Muscle of back (tissue), 11 donors: ENCODE data around the gene CD22. TPM values are rescaled to one million over a fixed set of nuclear protein-coding genes. Genes with fewer than 3 reads are reported as not detected.

Source experiments
- DNase-seq, 3 donors: peaks; one replicate each; pipeline versions ENCODE4 v3.0.0 to v3.0.0-alpha.2; 2013
- polyA plus RNA-seq, 10 donors: library from polyadenylated mRNA; unstranded; fragments of 120-200 nt; gene quantifications; one replicate each; pipeline ENCODE4 v1.2.1, GENCODE V29; 2013; ENCODE audit not compliant: insufficient read length in 10 of 10

Gene CD22
- polyA plus RNA-seq, 10 donors, result 0.39 to 7.4 (median 1.2) TPM

DNA sequence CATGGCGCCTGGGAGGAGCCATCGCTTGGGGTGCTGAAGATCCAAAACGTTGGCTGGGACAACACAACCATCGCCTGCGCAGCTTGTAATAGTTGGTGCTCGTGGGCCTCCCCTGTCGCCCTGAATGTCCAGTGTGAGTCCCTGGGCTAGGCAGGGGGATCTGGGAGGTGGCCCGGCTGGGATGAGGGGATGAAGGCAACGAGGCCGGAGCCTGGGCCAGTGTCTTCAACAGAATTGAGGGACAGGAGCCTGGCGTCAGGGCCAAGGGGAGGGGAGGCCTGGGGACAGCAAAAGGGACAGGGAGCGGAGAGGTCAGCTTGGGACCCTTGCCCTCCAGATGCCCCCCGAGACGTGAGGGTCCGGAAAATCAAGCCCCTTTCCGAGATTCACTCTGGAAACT, 12.0 kb downstream of the CD22 start:
- no peak for DNase-seq

DNA sequence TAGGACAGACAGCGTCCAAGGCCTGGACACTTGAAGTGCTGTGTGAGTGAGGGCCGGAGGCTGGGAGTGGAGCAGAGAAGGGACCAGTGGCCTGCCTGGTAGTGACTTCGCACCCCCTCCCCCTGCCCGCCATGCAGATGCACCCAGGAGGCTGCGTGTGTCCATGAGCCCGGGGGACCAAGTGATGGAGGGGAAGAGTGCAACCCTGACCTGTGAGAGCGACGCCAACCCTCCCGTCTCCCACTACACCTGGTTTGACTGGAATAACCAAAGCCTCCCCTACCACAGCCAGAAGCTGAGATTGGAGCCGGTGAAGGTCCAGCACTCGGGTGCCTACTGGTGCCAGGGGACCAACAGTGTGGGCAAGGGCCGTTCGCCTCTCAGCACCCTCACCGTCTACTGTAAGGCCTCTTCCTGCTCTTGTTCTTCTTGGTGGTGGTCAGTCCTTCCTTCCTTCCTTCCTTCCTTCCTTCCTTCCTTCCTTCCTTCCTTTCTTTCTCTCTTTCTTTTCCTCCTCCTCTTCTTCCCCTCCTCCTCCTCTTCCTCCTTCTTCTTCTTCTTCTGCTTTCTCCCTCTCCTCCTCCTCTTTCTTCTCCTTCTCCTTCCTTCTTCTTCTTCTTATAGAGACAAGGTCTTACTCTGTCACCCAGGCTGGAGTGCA, 12.7 kb downstream of the CD22 start:
- no peak for DNase-seq

DNA sequence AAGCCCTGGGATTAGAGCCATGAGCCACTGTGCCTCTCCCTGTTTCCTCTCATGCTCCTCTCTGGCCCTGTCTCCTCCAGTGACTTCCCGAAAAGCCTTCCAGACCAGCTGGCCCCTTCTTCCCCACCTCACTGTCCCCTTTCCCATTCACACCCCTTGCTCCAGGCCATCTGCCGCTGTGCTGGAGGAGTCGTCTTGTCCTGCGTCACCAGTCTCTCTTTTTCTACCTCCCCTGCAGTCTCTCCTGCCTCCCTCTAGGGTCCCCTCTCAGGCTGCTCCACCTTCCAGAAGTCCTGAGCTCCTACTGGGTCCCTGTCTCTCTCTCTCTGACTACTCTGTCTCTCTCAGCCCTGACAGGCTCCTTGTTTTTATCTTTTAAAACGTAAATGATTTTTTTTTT, 13.4 kb downstream of the CD22 start:
- DNase-seq, result no peak

DNA sequence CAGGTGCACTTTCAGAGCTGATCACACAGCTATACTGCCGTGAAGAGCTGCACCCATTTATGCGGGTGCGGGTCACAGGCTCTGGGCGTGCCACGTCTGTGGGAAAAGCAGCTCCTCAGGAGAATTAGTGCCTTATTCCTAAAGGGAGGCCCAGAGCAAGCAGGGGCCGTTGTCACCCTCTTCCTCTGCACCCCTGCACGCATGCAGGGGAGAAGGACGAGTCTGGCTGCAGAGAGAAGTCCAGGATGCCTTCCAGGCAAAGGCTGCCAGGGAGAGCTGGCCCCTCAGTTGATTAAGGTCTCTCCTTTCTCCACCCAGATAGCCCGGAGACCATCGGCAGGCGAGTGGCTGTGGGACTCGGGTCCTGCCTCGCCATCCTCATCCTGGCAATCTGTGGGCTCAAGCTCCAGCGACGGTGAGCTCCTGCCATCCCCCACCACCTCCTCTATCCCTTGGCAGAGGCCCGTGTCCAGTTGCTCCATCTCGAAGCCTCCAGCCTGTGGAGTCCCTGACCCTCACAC, 15.6 kb downstream of the CD22 start:
- no peak for DNase-seq

DNA sequence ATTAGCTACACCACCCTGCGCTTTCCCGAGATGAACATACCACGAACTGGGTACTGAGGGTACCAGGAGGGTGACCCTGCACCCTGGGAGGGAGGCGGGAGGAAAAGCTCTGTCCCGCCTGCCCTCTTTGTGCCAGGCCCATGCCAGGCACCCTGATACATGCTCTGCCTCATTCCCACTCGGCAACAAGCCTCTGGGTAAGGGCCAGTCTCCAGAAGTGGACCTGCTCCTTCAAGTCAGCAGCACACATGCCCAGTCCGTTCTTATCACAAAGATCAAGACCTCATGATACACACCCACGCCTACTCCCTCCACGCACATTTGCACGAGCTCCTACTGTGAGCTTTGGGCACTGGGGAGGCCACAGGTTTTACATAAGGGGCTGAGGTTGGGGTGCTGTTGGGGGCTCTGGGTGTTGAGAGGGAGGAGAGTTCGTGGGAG, 16.7 kb downstream of the CD22 start:
- DNase-seq, result no peak

DNA sequence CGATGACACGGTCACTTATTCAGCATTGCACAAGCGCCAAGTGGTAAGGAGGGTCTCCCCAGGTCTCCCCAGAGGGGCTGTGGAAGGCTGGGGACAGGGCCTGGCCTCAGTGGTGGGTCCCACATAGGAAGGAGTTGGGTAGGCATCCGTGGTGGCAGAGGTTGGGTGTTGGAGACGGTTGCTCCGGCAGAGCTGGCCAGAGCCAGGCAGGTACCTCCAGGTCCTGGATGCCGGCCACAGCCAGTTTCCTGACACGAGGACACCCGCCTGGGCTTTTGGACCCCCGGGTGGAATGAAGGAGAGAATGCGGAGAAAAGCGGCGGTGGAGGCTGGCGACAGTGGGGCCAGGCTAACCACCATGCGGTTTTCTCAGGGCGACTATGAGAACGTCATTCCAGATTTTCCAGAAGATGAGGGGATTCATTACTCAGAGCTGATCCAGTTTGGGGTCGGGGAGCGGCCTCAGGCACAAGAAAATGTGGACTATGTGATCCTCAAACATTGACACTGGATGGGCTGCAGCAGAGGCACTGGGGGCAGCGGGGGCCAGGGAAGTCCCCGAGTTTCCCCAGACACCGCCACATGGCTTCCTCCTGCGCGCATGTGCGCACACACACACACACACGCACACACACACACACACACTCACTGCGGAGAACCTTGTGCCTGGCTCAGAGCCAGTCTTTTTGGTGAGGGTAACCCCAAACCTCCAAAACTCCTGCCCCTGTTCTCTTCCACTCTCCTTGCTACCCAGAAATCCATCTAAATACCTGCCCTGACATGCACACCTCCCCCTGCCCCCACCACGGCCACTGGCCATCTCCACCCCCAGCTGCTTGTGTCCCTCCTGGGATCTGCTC, 17.4 kb downstream of the CD22 start:
- no peak for DNase-seq

DNA sequence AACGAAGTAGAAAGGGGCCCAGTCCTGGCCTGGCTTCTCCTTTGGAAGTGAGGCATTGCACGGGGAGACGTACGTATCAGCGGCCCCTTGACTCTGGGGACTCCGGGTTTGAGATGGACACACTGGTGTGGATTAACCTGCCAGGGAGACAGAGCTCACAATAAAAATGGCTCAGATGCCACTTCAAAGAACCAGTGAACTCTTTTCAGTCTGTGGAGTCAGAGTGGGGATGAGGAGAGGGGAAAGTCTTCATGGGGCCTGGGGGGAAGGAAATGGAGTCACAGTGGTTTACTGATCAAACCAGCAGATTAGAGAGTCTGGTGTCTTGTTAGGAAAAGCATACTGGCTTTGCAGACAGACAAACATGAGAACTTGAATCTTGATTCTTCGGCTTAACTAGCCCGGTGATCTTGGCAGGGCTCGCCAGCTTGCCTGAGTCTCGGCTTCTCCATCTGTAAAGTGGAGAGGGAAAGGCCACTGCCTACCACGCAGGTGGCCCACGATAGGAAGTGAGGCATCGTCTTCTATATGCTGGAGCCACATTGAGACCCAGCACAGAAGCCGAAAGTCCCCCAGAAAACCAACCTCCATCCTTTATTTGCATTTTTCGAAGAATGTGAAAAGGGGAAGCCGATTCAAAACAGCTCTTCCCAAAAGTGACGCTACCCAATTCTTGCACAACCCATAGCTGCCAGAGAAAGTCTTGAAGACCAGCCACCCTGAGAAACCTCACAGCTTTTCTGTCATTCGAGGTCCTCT, 18.4 kb downstream of the CD22 start, which contains the start of gene FFAR1:
FFAR1 (plus strand) TSS at position 732 of the 759 bp plus-strand sequence. CDS start 3,650 bp downstream, outside the sequence.
- peak in 1 of 3 donors; percentile 29 for DNase-seq

DNA sequence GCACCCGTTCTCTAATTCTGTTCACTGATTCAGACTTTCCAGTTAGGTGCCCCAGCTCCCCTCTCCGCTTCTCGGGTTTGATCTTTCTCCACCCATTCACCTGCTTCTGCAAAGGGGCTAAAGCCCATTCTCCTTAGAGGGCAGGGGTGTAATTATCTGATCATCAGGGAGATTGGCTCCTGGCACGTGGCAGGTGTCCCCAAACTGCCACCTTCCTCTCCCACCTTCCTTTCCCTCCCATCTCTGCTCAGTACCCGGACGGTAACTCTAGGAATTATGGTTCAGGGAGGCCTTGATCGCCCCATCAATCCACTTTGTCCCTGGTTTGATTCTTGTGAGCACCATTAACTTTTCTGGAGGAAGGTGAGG, 18.9 kb downstream of the CD22 start:
- no peak for DNase-seq

DNA sequence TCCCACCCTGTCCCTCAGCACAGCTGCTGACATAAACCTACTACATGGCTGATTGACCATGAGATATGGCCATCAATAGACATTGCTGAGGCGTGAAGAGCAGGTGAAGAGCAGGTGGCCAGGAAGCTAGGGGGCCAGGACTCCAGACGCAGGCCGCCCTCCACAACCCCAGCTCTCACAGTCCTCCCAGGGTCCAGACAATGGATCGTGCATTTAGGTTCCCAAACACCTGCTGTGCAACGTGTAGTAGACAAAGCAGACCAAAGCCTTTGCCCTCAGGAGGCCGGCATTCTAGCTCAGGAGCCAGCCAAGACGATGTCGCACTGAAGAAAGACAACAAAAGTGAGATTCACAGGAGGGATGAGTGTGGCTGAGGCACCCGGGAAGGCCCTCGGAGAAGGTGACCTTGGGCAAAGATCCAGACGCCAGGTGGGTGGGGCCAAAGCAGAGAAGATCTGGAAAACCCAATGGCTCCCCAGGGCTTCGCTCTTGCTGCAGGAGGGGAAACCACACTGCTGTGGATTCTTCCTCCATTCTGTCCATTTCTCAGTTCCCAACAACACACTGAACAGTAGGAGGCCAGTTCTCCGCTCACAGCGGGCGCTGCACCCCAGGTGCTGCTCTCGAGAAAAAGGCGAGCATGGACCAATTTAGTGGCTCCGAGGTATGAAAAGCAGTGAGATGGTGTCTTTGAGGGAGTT, 20.1 kb downstream of the CD22 start:
- no peak for DNase-seq

DNA sequence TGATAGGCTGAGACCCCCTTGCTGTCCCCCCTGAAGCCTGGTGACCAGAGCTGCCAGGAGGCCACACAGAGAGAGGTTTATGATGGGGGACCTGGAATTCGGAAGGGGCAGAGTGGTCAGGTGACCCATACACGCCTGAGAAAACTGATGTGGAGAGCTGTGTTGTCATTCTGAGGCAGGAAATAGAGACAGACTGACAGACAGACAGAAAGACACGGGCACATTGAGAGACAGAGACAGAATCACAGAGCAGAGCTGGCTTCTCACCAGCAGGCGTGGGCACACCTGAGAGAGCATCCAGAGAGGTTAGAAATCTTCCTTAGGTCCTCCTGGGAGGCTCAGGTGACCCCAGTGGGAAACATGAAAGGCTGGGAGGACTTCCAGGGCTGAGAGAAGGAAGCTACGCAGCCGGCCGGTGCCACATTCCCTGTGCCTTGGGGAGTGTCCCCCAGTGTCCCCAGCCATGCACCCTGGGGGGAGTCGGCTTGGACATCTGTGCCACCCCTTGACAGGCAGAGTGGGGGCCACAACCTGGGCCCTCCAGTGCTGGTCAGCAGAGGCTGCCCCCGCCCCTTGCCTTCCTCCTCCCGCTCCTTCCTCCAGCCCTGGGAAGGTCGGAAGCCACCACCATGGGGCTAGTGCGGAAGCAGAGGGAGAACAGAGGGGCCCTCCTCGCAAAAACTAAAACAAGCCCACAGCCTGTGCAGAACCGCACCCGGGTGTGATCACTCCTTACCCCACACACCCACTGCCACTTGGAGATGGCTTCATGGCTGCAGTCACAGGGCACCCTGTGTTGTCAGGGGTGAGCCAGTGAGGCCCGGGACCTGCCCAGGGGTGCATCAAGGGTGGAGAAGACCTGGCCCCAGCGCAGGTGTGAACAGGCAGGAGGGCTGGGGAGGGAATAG, 20.9 kb downstream of the CD22 start:
- no peak for DNase-seq

DNA sequence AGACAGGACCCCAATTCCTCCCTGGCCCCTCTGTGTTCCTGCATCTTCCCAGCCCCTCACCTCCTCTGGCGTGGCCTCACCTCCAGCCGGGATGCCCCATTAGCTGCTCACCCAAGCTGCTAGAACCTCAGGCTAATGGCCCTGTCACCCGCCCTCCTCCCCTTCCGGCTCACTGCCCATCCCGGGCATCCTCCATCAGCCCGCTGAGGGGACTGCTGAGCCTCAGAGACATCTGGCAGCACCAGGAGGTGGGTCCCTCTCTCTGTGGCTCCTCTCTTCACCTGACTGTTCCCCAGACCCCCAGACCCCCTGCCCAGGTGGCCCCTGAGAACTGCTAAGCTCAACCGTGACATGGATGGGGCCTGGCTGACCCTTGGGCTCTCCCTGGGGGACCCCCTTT, 21.6 kb downstream of the CD22 start:
- no peak for DNase-seq

DNA sequence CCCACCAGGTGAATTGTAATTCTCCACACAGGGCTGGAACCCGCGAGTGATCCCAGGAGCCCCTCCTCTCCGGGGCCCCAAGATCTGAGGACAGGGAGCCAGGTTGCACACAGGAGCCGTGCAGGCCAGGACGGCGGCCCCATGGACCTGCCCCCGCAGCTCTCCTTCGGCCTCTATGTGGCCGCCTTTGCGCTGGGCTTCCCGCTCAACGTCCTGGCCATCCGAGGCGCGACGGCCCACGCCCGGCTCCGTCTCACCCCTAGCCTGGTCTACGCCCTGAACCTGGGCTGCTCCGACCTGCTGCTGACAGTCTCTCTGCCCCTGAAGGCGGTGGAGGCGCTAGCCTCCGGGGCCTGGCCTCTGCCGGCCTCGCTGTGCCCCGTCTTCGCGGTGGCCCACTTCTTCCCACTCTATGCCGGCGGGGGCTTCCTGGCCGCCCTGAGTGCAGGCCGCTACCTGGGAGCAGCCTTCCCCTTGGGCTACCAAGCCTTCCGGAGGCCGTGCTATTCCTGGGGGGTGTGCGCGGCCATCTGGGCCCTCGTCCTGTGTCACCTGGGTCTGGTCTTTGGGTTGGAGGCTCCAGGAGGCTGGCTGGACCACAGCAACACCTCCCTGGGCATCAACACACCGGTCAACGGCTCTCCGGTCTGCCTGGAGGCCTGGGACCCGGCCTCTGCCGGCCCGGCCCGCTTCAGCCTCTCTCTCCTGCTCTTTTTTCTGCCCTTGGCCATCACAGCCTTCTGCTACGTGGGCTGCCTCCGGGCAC, 22.6 kb downstream of the CD22 start:
- DNase-seq, result no peak

DNA sequence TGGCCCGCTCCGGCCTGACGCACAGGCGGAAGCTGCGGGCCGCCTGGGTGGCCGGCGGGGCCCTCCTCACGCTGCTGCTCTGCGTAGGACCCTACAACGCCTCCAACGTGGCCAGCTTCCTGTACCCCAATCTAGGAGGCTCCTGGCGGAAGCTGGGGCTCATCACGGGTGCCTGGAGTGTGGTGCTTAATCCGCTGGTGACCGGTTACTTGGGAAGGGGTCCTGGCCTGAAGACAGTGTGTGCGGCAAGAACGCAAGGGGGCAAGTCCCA, 23.1 kb downstream of the CD22 start:
- no peak for DNase-seq

DNA sequence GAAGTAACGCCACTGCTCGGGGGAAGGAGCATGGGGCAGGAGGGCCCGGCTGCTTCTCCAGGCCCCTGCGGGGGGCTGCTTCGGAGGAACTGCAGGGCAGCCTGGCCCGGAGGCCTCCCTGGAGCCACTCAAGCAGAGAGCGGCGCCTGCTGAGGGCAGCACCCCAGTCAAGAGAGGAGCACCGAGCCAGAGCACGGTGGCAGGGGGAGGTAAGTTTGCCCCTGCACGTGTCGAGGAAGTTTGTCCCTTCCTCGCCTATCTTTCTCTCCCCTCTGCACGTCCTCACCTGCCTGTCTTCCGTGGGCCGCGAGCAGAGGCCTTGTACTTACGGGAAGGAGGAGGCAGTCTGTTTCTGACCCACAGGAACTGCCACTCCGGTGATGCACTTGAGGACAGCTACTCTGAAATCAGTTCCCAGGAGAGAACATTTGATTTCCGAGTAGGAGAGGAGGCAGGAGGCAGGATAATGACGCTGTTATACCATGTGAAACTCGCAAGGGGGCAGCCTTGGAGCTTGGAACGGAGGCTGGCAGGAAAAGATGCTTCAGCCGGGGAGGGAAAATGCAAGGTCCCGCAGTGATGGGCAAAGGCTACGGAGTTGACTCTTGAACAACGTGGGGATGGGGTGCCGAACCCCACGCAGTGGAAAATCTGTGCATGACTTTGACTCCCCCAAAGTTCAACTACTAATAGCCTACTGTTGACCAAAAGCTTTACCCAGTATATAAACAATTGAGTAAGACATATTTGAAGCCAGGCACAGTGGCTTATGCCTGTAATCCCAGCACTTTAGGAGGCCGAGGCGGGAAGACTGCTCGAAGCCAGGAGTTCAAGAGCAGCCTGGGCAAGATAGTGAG, 23.7 kb downstream of the CD22 start:
- peak; percentile 54 to 84 (median 75) for DNase-seq

DNA sequence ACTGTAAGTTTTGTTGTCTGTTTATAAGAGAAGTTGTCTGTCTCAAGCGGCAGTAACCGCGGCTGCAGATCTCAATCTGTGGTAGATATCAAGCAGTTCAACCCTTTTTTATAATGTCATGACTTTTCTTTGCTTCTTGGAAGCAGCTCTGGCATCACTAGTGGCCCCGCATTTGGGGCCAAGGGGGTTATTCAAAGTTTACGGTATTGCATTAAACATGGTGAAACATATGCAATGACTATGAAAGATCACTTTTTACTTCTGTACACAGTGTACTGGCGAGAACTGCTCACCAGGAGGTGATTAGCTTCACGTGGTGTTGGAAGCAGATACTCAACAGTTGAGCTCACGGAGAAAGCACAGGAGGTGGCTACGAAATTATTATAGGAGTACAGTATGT, 24.6 kb downstream of the CD22 start:
- DNase-seq, result no peak

DNA sequence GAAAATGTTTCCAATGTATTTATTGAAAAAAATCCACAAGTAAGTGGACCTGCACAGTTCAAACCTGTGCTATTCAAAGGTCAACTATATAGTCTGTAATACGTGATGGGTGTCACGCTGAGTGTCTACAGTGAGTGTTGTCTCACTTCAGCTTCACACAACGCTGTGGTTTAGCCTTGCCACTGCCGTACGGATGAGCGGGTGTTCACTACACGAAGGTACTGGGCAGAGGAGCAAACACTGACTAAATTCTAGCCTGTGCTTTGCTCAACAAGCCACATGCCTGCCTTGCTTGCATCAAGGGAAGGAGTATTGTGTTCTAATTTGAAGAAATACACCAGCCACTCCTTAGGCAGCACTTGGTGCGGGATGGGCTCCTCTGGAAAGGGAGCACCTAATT, 25.9 kb downstream of the CD22 start:
- DNase-seq, result no peak

DNA sequence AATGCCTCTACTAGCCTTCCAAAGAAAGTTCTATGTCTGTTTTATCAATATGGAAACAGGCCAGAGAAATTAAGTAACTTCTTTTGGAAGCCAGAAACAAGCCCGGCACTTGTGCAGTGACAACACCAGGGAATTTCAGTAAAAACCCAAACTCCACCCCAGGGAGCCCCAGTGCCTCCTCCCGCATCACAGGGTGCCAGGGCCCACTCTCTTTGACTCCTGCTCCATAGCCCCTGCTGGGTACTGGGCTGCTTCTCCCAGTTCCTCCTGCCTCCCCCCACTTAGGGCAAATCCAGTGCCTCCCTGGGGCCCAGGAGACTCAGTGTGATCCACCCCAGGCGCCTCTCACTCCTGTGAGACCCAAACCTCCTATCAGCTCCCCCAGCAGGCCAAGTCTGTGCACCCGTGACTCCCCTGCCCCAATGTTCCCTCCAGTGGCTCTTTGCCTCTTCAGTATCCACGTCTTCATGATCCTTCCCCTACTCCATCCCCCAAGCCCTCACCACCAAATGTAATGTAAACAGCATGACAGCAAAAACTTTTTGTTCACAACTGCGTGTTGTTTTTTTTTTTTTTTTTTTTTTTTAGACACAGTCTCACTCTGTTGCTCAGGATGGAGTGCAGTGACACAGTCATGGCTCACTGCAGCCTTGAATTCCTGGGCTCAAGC, 26.9 kb downstream of the CD22 start:
- no peak for DNase-seq

DNA sequence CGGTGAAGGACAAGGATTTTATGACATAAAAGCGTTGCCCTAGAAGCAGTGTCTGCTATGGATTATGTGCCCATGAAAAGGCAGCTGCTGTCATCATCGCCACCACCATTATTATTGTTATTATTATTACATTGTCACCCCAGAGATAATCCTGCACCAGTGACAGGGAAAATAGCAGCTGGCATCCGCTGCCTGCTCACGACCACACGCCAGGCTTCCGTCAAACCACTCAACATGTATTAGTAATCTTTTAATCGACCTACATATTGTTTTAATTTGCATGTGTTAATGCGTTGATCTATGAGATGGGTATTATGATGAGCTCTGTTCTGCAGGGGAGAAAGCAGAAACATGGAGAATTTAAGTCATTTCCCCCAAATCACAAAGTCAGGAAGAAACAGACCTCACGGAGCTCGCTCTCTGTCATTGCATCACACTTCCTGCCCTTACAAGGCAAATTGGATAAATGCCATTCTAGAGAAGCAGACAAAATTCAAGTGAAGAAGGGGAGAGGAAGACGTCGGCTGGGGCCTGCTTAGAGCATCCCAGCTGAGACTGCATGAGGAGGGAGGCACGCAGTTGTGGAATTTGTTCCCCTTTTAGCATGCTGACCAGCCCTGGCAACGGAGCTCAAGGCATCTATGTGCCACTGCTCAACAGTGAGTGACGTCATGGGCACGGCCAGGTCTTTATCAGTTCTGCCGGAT, 29.0 kb downstream of the CD22 start, which contains the start of gene FFAR3:
FFAR3 (plus strand) TSS at position 594 of the 707 bp plus-strand sequence. CDS start 431 bp downstream, outside the sequence.
- DNase-seq, result peak; percentile 14 to 54 (median 32)
